ENCODE measurements around the gene C8B. TPM values are rescaled to one million over a fixed set of nuclear protein-coding genes. Genes with fewer than 3 reads are reported as not detected.

Gene C8B
- total RNA-seq, 1 donor from 2014 or later, result 0.26 TPM

GRCh38 chr1:56922507-56922906, 43.3 kb downstream of the C8B start:
- no peak for TF ChIP-seq CTCF (IDR thresholded peaks at IDR 0.05; ENCODE audit: unreplicated experiment)

GRCh38 chr1:56922070-56922469, 43.7 kb downstream of the C8B start:
- Mint-ChIP-seq H3K27me3 (peaks cover 16% of the 10 kb centered on the region), H3K36me3 (ENCODE audit: insufficient read depth) (no peaks in the 10 kb centered on the region), H3K27ac (no peak overlapping the region), H3K4me1 (ENCODE audit: low read depth) (peaks cover 38% of the 10 kb centered on the region), H3K4me3 (ENCODE audit: low read depth) (no peak overlapping the region), H3K9me3 (ENCODE audit: low read depth) (no peaks in the 10 kb centered on the region)
- no peak for TF ChIP-seq CTCF (IDR thresholded peaks at IDR 0.05; ENCODE audit: unreplicated experiment)
- DNase-seq (ENCODE audit: low spot score, unreplicated experiment), result no peak

More at GRCh38 chr1:56922507-56922906, 43.3 kb downstream of the C8B start:
- Mint-ChIP-seq H3K27me3 (peaks cover 16% of the 10 kb centered on the region), H3K4me3 (ENCODE audit: low read depth) (no peak overlapping the region), H3K27ac (no peak overlapping the region), H3K4me1 (ENCODE audit: low read depth) (peaks cover 38% of the 10 kb centered on the region), H3K36me3 (ENCODE audit: insufficient read depth) (no peaks in the 10 kb centered on the region), H3K9me3 (ENCODE audit: low read depth) (no peaks in the 10 kb centered on the region)
- DNase-seq (ENCODE audit: low spot score, unreplicated experiment), result no peak

- peaks cover 38% of the 10 kb centered on the region for H3K4me1 Mint-ChIP-seq (ENCODE audit: low read depth)
- DNase-seq (ENCODE audit: low spot score, unreplicated experiment), result no peak
- no peaks in the 10 kb centered on the region for H3K9me3 Mint-ChIP-seq (ENCODE audit: low read depth)
- TF ChIP-seq CTCF (IDR thresholded peaks at IDR 0.05; ENCODE audit: unreplicated experiment), result no peak
- no peaks in the 10 kb centered on the region for H3K36me3 Mint-ChIP-seq (ENCODE audit: insufficient read depth)
- H3K27me3 Mint-ChIP-seq, result peaks cover 16% of the 10 kb centered on the region
- no peak overlapping the region for H3K4me3 Mint-ChIP-seq (ENCODE audit: low read depth)
- no peak overlapping the region for H3K27ac Mint-ChIP-seq
These were observed 44.3 kb downstream of the C8B start for GRCh38 chr1:56921479-56921878.

GRCh38 chr1:56920591-56921001, 45.2 kb downstream of the C8B start:
- H3K4me1 Mint-ChIP-seq (ENCODE audit: low read depth), result peaks cover 36% of the 10 kb centered on the region
- TF ChIP-seq CTCF (IDR thresholded peaks at IDR 0.05; ENCODE audit: unreplicated experiment), result no peak
- DNase-seq (ENCODE audit: low spot score, unreplicated experiment), result no peak
- H3K36me3 Mint-ChIP-seq (ENCODE audit: insufficient read depth), result no peaks in the 10 kb centered on the region
- peaks cover 17% of the 10 kb centered on the region for H3K27me3 Mint-ChIP-seq
- H3K4me3 Mint-ChIP-seq (ENCODE audit: low read depth), result no peak overlapping the region
- H3K27ac Mint-ChIP-seq, result no peak overlapping the region
- no peaks in the 10 kb centered on the region for H3K9me3 Mint-ChIP-seq (ENCODE audit: low read depth)

GRCh38 chr1:56917356-56917755, 48.5 kb downstream of the C8B start:
- peaks cover 12% of the 10 kb centered on the region for H3K4me1 Mint-ChIP-seq (ENCODE audit: low read depth)
- H3K27ac Mint-ChIP-seq, result no peak overlapping the region
- H3K36me3 Mint-ChIP-seq (ENCODE audit: insufficient read depth), result no peaks in the 10 kb centered on the region
- H3K9me3 Mint-ChIP-seq (ENCODE audit: low read depth), result no peaks in the 10 kb centered on the region
- no peak overlapping the region for H3K4me3 Mint-ChIP-seq (ENCODE audit: low read depth)
- TF ChIP-seq CTCF (IDR thresholded peaks at IDR 0.05; ENCODE audit: unreplicated experiment), result no peak
- DNase-seq (ENCODE audit: low spot score, unreplicated experiment), result no peak
- peaks cover 27% of the 10 kb centered on the region for H3K27me3 Mint-ChIP-seq
